Cardiac septum (tissue), 1 donor: ENCODE results near the gene SMIM34. TPM values are rescaled to one million over a fixed set of nuclear protein-coding genes. Genes with fewer than 3 reads are reported as not detected.
"Not testable (repeated sequence)": the region's sequence is repeated elsewhere in the genome, so short reads cannot be mapped to it uniquely, and the experiment has no call there.

Experiments
- DNase-seq: peaks from one replicate; pipeline ENCODE4 v3.0.0-alpha.2; 2020; ENCODE audit warnings: low spot score
- intact Hi-C: fragments of 100-400 bp; cut with DNase I; formaldehyde crosslinking; loops from one replicate; pipeline ENCODE4 v1.14.0; 2022
- long read RNA-seq: library from polyadenylated mRNA; unstranded; transcript quantifications from one replicate; pipeline ENCODE4 v2.0.0, GENCODE V29; 2021
- total RNA-seq: library from RNA; stranded (reverse); fragmentation: NEBNext Ultra II Directional; extraction: Animal tissue kit (Norgen Biotek cat#: 25700); gene quantifications from one replicate; pipeline ENCODE4 v1.2.1, GENCODE V29; 2021
- donor health status: DM: no; HTN: no; CAD: no.

Gene SMIM34
- total RNA-seq, result 0.48 TPM
- long read RNA-seq, result 0 reads

- DNase-seq, intact Hi-C loops: not testable (repeated sequence)
Measured at GRCh38 chr21:34423805-34424204, at the start of gene SMIM34. Gene SMIM34 (minus strand): TSS chr21:34423951. CDS start chr21:34423839, 112 bp downstream.

GRCh38 chr21:34467333-34467732 lies 43.6 kb upstream of the SMIM34 start:
- intact Hi-C loops, DNase-seq: not testable (repeated sequence)

- intact Hi-C loops, DNase-seq: not testable (repeated sequence)
Measured at GRCh38 chr21:34459426-34459825, 35.7 kb upstream of the SMIM34 start.

- DNase-seq, intact Hi-C loops: not testable (repeated sequence)
Measured at GRCh38 chr21:34458266-34458665, 34.5 kb upstream of the SMIM34 start.

GRCh38 chr21:34456180-34456579 lies 32.4 kb upstream of the SMIM34 start:
- intact Hi-C loops, DNase-seq: not testable (repeated sequence)

GRCh38 chr21:34455628-34456027 lies 31.9 kb upstream of the SMIM34 start:
- DNase-seq, intact Hi-C loops: not testable (repeated sequence)

GRCh38 chr21:34447018-34447417 lies 23.3 kb upstream of the SMIM34 start:
- DNase-seq, intact Hi-C loops: not testable (repeated sequence)

GRCh38 chr21:34443486-34443885 lies 19.7 kb upstream of the SMIM34 start:
- intact Hi-C loops, result not testable (repeated sequence)

GRCh38 chr21:34429710-34430109 lies 6.0 kb upstream of the SMIM34 start:
- intact Hi-C loops, DNase-seq: not testable (repeated sequence)

More at GRCh38 chr21:34443486-34443885, 19.7 kb upstream of the SMIM34 start:
- DNase-seq, result not testable (repeated sequence)

- DNase-seq, intact Hi-C loops: not testable (repeated sequence)
Measured at GRCh38 chr21:34428441-34428840, 4.7 kb upstream of the SMIM34 start.

- intact Hi-C loops, DNase-seq: not testable (repeated sequence)
Measured at GRCh38 chr21:34427339-34427738, 3.6 kb upstream of the SMIM34 start.

GRCh38 chr21:34417448-34418077 lies 6.2 kb downstream of the SMIM34 start:
- intact Hi-C loops, result not testable (repeated sequence)

GRCh38 chr21:34407294-34407693 lies 16.5 kb downstream of the SMIM34 start:
- intact Hi-C loops, DNase-seq: not testable (repeated sequence)

More at GRCh38 chr21:34417448-34418077, 6.2 kb downstream of the SMIM34 start:
- DNase-seq, result not testable (repeated sequence)

GRCh38 chr21:34406676-34407075 lies 17.1 kb downstream of the SMIM34 start:
- intact Hi-C loops, DNase-seq: not testable (repeated sequence)

- DNase-seq, intact Hi-C loops: not testable (repeated sequence)
Measured at GRCh38 chr21:34406102-34406501, 17.6 kb downstream of the SMIM34 start.

- DNase-seq, intact Hi-C loops: not testable (repeated sequence)
Measured at GRCh38 chr21:34405686-34406085, 18.1 kb downstream of the SMIM34 start.

- DNase-seq, intact Hi-C loops: not testable (repeated sequence)
Measured at GRCh38 chr21:34404742-34405141, 19.0 kb downstream of the SMIM34 start.

- intact Hi-C loops, DNase-seq: not testable (repeated sequence)
Measured at GRCh38 chr21:34400522-34400921, 23.2 kb downstream of the SMIM34 start.

GRCh38 chr21:34383724-34384415 lies 39.9 kb downstream of the SMIM34 start:
- intact Hi-C loops, DNase-seq: not testable (repeated sequence)

- intact Hi-C loops, DNase-seq: not testable (repeated sequence)
Measured at GRCh38 chr21:34383138-34383537, 40.6 kb downstream of the SMIM34 start.

GRCh38 chr21:34375619-34375972 lies 48.2 kb downstream of the SMIM34 start:
- DNase-seq, intact Hi-C loops: not testable (repeated sequence)
